ENCODE results near the gene CHMP1A.

CHMP1A gene

DNA sequence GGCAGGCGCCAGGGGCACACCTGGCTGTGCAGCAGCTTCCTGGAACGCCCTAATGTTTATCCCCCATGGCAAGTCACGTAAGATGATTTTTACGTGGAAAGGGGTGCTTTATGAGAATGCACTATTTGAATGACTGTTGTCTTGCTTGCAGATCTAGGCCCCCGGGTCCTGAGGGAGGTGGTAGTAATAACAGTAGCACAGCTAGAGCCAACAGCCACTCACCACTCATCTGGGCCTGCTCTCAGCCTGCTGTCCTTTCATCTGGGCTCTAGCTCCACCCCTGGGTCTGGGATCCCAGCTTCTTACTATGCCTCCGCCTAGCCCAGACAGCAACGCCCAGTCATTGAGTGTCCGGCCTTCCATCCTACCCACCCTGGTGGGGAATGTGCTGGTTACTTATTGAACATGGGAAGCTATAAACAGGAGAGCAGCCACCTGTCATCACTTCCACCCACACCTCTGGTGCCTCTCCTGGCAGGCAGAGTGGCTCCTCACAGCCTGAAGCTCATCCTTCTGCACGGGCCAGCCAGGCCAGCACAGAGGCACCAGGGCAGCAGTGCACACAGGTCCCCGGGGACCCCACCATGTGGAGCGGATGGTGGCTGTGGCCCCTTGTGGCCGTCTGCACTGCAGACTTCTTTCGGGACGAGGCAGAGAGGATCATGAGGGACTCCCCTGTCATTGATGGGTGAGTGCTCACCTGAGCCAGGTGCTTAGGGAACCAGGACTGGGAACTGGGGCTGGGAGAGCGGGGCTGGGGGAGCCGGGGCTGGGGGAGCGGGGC lies 27.5 kb downstream of the CHMP1A start:
- no peak for DNase-seq (ENCODE audit: extremely low read depth in 1 of 2, low read depth in 1 of 2)

GRCh38 chr16:89624777-89625761 lies 32.4 kb downstream of the CHMP1A start:
- DNase-seq (ENCODE audit: extremely low read depth in 1 of 2, low read depth in 1 of 2): no peak

GRCh38 chr16:89623511-89624261 lies 33.8 kb downstream of the CHMP1A start:
- no peak for DNase-seq (ENCODE audit: extremely low read depth in 1 of 2, low read depth in 1 of 2)

DNA sequence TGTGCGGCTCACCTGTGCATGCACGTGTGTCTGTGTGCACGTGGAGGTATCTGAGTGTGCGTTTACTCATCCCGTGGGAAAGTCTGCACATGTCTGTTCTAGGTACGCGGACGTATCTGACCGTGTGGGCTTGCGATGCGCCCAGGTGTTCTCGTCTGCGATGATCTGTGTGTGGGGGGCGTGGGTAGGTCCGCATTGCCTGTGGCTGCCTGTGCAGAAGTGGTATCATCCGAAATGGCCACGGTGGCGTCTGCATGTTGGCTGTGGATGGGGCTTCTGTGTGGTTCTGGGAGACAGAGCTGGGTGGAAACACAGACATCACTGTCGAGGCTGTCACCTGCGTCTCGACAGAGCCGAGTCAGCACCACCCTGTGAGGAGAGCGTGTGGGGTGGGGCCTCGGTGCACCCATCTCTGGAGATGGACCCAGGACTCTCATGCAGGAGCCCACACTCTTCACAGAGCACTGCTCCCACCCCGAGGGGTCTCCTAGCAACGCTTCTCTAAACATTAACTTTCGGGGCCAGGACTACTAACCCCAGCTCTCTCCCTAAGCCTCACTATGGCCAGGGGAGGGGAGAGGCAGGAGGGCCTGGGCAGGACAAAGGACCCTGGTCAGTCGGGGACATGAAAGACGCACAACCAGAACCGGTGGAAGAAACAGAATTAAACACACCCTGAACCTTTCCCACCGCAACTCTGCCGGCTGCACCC lies 35.7 kb downstream of the CHMP1A start:
- no peak for DNase-seq (ENCODE audit: extremely low read depth in 1 of 2, low read depth in 1 of 2)

- DNase-seq (ENCODE audit: extremely low read depth in 1 of 2, low read depth in 1 of 2): no peak
Observed at GRCh38 chr16:89621136-89621697, 36.3 kb downstream of the CHMP1A start.

GRCh38 chr16:89620406-89620841 lies 37.1 kb downstream of the CHMP1A start:
- no peak for DNase-seq (ENCODE audit: extremely low read depth in 1 of 2, low read depth in 1 of 2)

DNA sequence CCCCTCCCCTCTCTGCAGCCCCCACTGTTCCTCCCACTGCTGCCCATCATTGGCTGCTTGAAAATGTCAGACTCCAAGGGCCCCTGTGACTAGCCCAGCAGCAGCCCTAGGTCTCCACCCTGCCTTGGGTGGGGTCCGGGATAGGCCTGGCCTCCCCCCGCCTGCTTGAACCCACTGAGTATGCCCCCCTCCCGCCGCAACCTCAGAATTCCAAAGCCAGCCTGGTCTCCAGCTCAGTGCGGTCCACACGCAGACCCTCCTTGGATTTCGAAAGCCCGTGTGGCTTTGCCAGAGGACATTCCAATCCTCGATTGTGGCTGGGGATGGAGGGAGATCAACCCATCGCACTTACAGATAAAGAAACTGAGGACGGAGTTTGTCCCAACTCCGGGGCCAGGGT lies 37.7 kb downstream of the CHMP1A start:
- no peak for DNase-seq (ENCODE audit: extremely low read depth in 1 of 2, low read depth in 1 of 2)

DNA sequence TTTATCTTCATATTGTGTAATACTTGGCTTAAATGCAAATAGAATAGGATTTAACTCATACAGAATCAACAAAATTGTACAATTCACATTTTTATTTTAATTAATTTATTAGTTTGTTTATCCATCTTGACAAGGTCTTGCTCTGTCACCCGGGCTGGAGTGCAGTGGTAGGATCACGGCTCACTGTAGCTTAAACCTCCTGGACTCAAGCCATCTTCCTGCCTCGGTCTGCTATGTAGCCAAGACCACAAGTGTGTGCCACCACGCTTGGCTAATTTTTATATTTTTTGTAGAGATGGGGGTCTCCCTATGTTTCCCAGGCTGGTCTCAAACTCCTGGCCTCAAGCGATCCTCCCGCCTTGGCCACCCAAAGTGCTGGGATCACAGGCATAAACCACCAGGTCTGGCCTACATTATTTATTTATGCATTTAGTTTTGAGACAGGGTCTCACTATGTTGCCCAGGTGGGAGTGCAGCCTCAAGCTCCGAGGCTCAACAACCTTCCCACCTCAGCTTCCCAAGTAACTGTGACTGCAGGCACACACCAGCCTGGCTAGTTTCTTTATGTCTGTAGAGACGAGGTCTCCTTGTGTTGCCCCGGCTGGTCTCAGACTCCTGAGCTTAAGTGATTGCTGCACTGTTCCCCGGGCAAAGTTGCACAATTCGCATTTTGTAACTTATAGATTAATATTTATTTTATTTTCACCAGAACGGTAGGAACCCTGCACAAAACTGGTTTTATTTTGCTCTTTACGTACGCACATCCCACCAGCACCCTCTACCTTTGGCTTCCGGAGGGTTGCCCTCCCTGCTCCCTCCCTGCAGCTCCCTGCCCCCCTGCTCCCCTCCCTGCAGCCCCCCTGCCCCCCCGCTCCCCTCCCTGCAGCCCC lies 39.2 kb downstream of the CHMP1A start:
- no peak for DNase-seq (ENCODE audit: extremely low read depth in 1 of 2, low read depth in 1 of 2)

- no peak for DNase-seq (ENCODE audit: extremely low read depth in 1 of 2, low read depth in 1 of 2)
Observed at GRCh38 chr16:89617036-89617435, 40.5 kb downstream of the CHMP1A start.

DNA sequence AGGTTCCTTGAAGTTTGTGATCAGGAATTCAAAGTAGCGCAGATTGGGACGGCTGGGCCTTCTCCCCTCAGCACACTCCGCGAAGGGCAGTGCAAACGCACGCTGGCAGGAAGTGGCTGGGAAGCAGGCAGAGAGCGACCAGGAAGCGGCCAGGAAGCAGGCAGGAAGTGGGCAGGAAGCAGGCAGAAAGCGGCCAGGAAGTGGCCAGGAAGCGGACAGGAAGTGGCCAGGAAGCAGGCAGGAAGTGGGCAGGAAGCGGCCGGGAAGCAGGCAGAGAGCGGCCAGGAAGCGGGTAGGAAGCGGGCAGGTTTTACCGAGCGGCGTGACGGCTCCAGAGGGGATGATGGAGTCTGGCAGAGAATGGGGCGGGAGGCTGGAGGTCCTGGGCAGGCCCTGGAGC lies 40.9 kb downstream of the CHMP1A start:
- no peak for DNase-seq (ENCODE audit: extremely low read depth in 1 of 2, low read depth in 1 of 2)

DNA sequence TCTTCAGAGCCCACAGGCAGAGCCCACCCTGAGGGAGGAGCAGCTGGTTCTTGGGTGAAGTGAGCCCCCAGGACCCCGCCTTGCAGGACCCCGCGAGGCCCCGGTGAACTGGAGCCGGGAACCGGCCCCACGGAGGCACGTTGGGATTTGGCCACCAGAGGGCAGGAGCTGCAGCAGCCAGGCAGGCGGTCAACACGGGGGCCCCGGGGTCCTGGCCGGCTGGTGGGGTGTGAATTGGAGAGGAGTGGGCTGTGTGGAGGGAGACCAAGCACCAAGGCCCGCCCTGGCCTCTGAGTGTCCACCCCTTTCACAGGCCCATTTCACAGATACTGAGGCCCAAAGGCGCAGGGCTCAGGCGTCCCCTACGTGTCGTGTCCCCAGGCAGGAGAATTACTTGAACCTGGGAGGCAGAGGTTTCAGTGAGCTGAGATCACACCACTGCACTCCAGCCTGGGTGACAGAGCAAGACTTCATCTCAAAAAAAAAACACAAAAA lies 41.9 kb downstream of the CHMP1A start:
- peak in 1 of 2 donors; percentile 11 for DNase-seq (ENCODE audit: extremely low read depth in 1 of 2, low read depth in 1 of 2)

DNA sequence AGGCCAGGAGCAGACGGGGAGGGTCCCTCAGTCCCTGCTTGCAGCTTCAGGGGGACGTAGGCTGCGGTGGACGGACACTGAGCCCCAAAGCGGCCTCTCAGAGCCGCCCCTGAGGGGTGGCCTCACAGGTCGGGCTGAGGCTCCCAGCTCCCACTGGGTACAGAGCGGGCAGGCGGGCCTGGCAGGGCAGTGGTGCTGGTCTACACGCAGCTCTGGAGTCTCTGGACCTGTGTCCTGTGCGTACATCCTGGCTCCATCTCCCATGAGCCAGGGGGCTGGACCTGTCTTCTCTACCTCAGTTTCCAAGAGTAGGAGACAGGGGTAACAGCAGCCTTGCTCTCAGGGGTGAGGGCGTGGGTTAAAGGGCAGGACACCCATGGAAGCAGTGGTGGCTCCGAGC lies 42.3 kb downstream of the CHMP1A start:
- no peak for DNase-seq (ENCODE audit: extremely low read depth in 1 of 2, low read depth in 1 of 2)

- DNase-seq (ENCODE audit: extremely low read depth in 1 of 2, low read depth in 1 of 2): no peak
Observed at GRCh38 chr16:89613954-89614459, 43.5 kb downstream of the CHMP1A start.

DNA sequence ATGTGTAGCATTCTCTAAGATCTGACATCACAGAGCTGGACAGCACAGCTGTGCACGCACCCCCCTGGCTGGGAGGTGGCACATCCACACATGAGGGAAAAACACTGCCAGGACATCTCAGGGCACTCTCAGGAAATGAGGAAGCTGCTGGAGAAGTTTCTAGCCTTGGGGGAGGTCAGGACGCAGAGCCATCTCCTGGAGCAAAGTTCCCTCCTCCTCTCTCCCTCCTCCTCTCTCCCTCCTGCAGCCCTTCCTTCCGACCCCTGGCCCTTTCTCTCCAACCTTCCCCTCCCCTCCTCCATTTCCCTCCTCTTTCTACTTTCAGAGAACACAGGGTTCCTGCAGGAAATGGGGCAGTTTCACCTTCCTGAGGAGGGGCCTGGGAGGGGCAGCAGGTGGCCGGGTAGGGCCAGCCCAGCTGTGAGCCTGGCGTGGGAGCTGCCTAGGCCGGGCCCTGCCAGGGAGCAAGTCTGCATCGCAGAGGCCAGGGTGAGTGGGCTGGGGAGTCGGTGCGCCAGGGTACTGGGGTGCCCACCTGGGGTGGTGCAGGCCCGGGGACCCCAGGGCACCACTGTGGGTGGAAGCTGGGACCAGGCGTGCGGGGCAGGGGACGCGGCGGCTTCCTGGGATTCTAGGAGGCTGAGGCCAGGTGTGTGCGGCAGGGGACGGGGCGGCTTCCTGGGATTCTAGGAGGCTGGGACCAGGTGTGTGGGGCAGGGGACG lies 44.1 kb downstream of the CHMP1A start, which contains the start of gene DPEP1:
Gene DPEP1 (plus strand): TSS at position 412 of the 723 bp plus-strand sequence. CDS start 16,769 bp downstream, outside the sequence.
- DNase-seq (ENCODE audit: extremely low read depth in 1 of 2, low read depth in 1 of 2): no peak

GRCh38 chr16:89612415-89613166 lies 44.9 kb downstream of the CHMP1A start:
- DNase-seq (ENCODE audit: extremely low read depth in 1 of 2, low read depth in 1 of 2): no peak

DNA sequence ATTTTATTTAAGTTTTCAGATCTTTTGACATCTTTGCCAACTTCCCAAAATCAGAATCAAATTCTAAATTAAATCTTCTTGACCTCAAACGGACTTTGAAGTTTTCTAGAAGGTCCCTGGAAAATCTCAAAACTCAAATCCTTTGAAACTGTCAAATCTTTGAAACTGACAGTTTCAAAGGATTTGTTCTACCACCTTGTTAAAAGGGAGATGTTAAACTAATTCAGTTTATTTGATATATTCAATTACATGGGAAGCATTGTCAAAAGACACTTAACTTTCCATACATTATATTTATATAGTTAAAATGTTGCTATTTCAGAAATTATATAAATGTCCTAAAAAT lies 47.4 kb downstream of the CHMP1A start:
- no peak for DNase-seq (ENCODE audit: extremely low read depth in 1 of 2, low read depth in 1 of 2)
